Body of pancreas (tissue), 4 donors: ENCODE data around the gene NCS1. TPM values are rescaled to one million over a fixed set of nuclear protein-coding genes. Genes with fewer than 3 reads are reported as not detected.

Source experiments
- ATAC-seq: fragments of 150-250 bp; one replicate; pipeline ENCODE4 v1.9.1; 2016
- DNase-seq, 4 donors: peaks; one replicate each; pipeline ENCODE4 v3.0.0-alpha.2; 2019
- H3K27ac ChIP-seq, 4 donors: fragments of 200-600 bp; sonication (generic); 1 replicate in 3 of 4; 2 replicates in 1 of 4; pipeline versions ENCODE4 v1.5.1 to v1.6.1; 2016 to 2019; ENCODE audit warnings: mild to moderate bottlenecking in 1 of 4, mixed read lengths in 1 of 4, moderate library complexity in 1 of 4
- H3K27me3 ChIP-seq, 2 donors: fragments of 200-600 bp; sonication (generic); one replicate each; pipeline ENCODE4 v1.6.0; 2016; ENCODE audit warnings: mild to moderate bottlenecking in 1 of 2
- H3K36me3 ChIP-seq, 2 donors: fragments of 200-600 bp; sonication (generic); replicated peaks in 1 of 2; 2 replicates each; pipeline ENCODE4 v1.5.1; 2016; ENCODE audit warnings: low read depth in 2 of 2; ENCODE audit not compliant: insufficient read depth in 1 of 2
- H3K4me1 ChIP-seq: fragments of 200-600 bp; sonication (generic); one replicate; pipeline ENCODE4 v1.6.0; 2016
- H3K4me3 ChIP-seq, 2 donors: fragments of 200-600 bp; sonication (generic); 1 replicate in 1 of 2; 2 replicates in 1 of 2; pipeline ENCODE4 v1.5.1; 2016 to 2019
- H3K9me3 ChIP-seq, 3 donors: fragments of 200-600 bp; sonication (generic); 1 replicate in 2 of 3; 2 replicates in 1 of 3; pipeline ENCODE4 v1.5.1; 2016
- CTCF ChIP-seq, 7 experiments: fragments of 450-650 bp in 4 of 7; fragments of 200-600 bp in 3 of 7; sonication (generic) in 3 of 7; IDR thresholded peaks; one replicate each; pipeline ENCODE4 v1.5.1; 2016 to 2019; ENCODE audit warnings: antibody characterized with exemption in 7 of 7
- POLR2A ChIP-seq, 3 donors: fragments of 450-650 bp; IDR thresholded peaks; one replicate each; pipeline ENCODE4 v1.6.1; 2016; ENCODE audit warnings: antibody characterized with exemption in 3 of 3, mild to moderate bottlenecking in 2 of 3
- WGBS, 2 donors: methylation state at CpG; one replicate each; pipeline ENCODE4 v1.1.5; 2017; 5-methylcytosine and 5-hydroxymethylcytosine counted together
- intact Hi-C: fragments of 100-400 bp; cut with DNase I; formaldehyde crosslinking; loops from one replicate; pipeline ENCODE4 v1.15.1; 2023
- total RNA-seq, 2 donors: library from RNA; depleted of rRNA; stranded (reverse); fragments of >200 nt; gene quantifications; one replicate each; pipeline ENCODE4 v1.1.0, GENCODE V29; 2016

The NCS1 gene
- total RNA-seq, 2 donors from 2014 or later: 3.9 to 4.3 TPM

- peaks cover 50% of the 10 kb centered on the region for H3K4me1 ChIP-seq
- no peaks in the 10 kb centered on the region for H3K36me3 ChIP-seq
- ATAC-seq (no peak), DNase-seq (no peak)
- no peak overlapping the region for H3K4me3 ChIP-seq
- intact Hi-C loops: no loop called here
- no peaks in the 10 kb centered on the region for H3K9me3 ChIP-seq
- H3K27me3 ChIP-seq: no peaks in the 10 kb centered on the region
- WGBS, 2 donors: 63 to 78% methylated on average over 4 to 6 of the region's 6 CpGs
- H3K27ac ChIP-seq: peak overlapping the region in 3 of 4 donors; percentile 44 to 84 (median 75)
- TF ChIP-seq CTCF (IDR thresholded peaks at IDR 0.05): no peak
- TF ChIP-seq POLR2A (IDR thresholded peaks at IDR 0.05): no peak
These were observed 13.8 kb downstream of the NCS1 start for GRCh38 chr9:130186051-130186450.

GRCh38 chr9:130186839-130187522, 14.8 kb downstream of the NCS1 start:
- intact Hi-C loops: no loop called here
- no peaks in the 10 kb centered on the region for H3K27me3 ChIP-seq
- no peaks in the 10 kb centered on the region for H3K36me3 ChIP-seq
- peaks cover 49% of the 10 kb centered on the region for H3K4me1 ChIP-seq
- peak; percentile 43 to 89 (median 66) for DNase-seq
- WGBS, 2 donors: 28 to 36% methylated on average over 6 to 25 of the region's 25 CpGs
- H3K27ac ChIP-seq: peak overlapping the region; percentile 64 to 84 (median 77)
- peak; percentile 80 for ATAC-seq
- peak in 2 of 3 donors; percentile 42 to 54 for TF ChIP-seq POLR2A (IDR thresholded peaks at IDR 0.05)
- no peak for TF ChIP-seq CTCF (IDR thresholded peaks at IDR 0.05)
- no peaks in the 10 kb centered on the region for H3K9me3 ChIP-seq
- no peak overlapping the region for H3K4me3 ChIP-seq

GRCh38 chr9:130187523-130187846, 15.3 kb downstream of the NCS1 start:
- no peak for DNase-seq
- no peak for ATAC-seq
- peaks cover 48% of the 10 kb centered on the region for H3K4me1 ChIP-seq

GRCh38 chr9:130188860-130189481, 16.8 kb downstream of the NCS1 start:
- WGBS, 2 donors: 86 to 91% methylated on average over 5 to 7 of the region's 7 CpGs
- ATAC-seq: no peak
- no peak overlapping the region for H3K27ac ChIP-seq

More at GRCh38 chr9:130187523-130187846, 15.3 kb downstream of the NCS1 start:
- Histone ChIP-seq H3K27ac (peak overlapping the region; percentile 64 to 84 (median 77)), H3K4me3 (no peak overlapping the region), H3K36me3 (no peaks in the 10 kb centered on the region), H3K9me3 (no peaks in the 10 kb centered on the region), H3K27me3 (no peaks in the 10 kb centered on the region)
- no peak for TF ChIP-seq POLR2A (IDR thresholded peaks at IDR 0.05)
- TF ChIP-seq CTCF (IDR thresholded peaks at IDR 0.05): no peak
- intact Hi-C loops: no loop called here
- whole genome bisulfite sequencing, 2 donors: 55 to 100% methylated on average over 4 to 9 of the region's 9 CpGs

More at GRCh38 chr9:130188860-130189481, 16.8 kb downstream of the NCS1 start:
- no peaks in the 10 kb centered on the region for H3K36me3 ChIP-seq
- H3K4me3 ChIP-seq: no peak overlapping the region
- no peaks in the 10 kb centered on the region for H3K9me3 ChIP-seq
- no peak for DNase-seq
- peaks cover 49% of the 10 kb centered on the region for H3K4me1 ChIP-seq
- intact Hi-C loops: no loop called here
- H3K27me3 ChIP-seq: no peaks in the 10 kb centered on the region
- TF ChIP-seq POLR2A (IDR thresholded peaks at IDR 0.05) (no peak), CTCF (IDR thresholded peaks at IDR 0.05) (no peak)
